Naive thymus-derived CD8-positive, alpha-beta T cell (primary cell): ENCODE results near the gene CACNB2. TPM values are rescaled to one million over a fixed set of nuclear protein-coding genes. Genes with fewer than 3 reads are reported as not detected.

Experiments used
- ATAC-seq, 2 donors: fragments of 150-1000 bp; cut with Tn5 transposase in 1 of 2; sonication (Bioruptor Pico), chemical (Tn5 transposase) in 1 of 2; 1 replicate in 1 of 2; 2 replicates in 1 of 2; pipeline ENCODE4 v1.10.0; 2021; ENCODE audit warnings: mild to moderate bottlenecking in 2 of 2, moderate library complexity in 2 of 2
- POLR2A ChIA-PET: fragments of 350-600 bp; sonication (Branson Sonifier 250); formaldehyde crosslinking; loops from one replicate; lab custom pipeline; 2021; ENCODE audit warnings: antibody characterized with exemption; lab: Charles Lee
- DNase-seq, 10 donors: peaks; one replicate each; pipeline versions ENCODE4 v3.0.0 to v3.0.0-alpha.2; 2020 to 2022
- H3K27ac Mint-ChIP-seq, 10 donors: one replicate each; pipeline ENCODE4 v1.8.0; 2020 to 2022; ENCODE audit warnings: mild to moderate bottlenecking in 10 of 10, mixed read lengths in 10 of 10, moderate library complexity in 4 of 10, inconsistent platforms in 1 of 10
- H3K27me3 Mint-ChIP-seq, 5 donors: one replicate each; pipeline ENCODE4 v1.8.0; 2021 to 2022; ENCODE audit warnings: mixed read lengths in 5 of 5
- H3K36me3 Mint-ChIP-seq, 3 donors: one replicate each; pipeline ENCODE4 v1.8.0; 2020 to 2022; ENCODE audit warnings: mixed read lengths in 3 of 3, mild to moderate bottlenecking in 2 of 3, inconsistent platforms in 1 of 3
- H3K4me1 Mint-ChIP-seq, 4 donors: one replicate each; pipeline ENCODE4 v1.8.0; 2021 to 2022; ENCODE audit warnings: mixed read lengths in 4 of 4
- H3K4me3 Mint-ChIP-seq, 10 donors: one replicate each; pipeline ENCODE4 v1.8.0; 2020 to 2022; ENCODE audit warnings: mild to moderate bottlenecking in 10 of 10, mixed read lengths in 10 of 10, moderate library complexity in 6 of 10, inconsistent platforms in 1 of 10
- H3K9me3 Mint-ChIP-seq, 9 donors: one replicate each; pipeline ENCODE4 v1.8.0; 2020 to 2022; ENCODE audit warnings: mixed read lengths in 9 of 9, mild to moderate bottlenecking in 3 of 9, inconsistent platforms in 1 of 9, moderate library complexity in 1 of 9
- polyA plus RNA-seq, 3 donors: library from polyadenylated mRNA; unstranded; fragments of 300-500 nt; fragmentation: Illumina TruSeq; gene quantifications; one replicate each; pipeline ENCODE4 v1.2.3, GENCODE V29; 2021
- total RNA-seq, 8 experiments: library from RNA in 2 of 8; stranded (reverse) in 2 of 8; gene quantifications; one replicate each; pipeline ENCODE4 v1.2.3 and lab custom pipeline; 2021 to 2026

CACNB2 gene
- total and polyA plus RNA-seq, 5 experiments from 2014 or later, result 0.13 to 0.27 (median 0.17) TPM; not detected in 2

- H3K27me3 Mint-ChIP-seq, result peaks cover 0 to 15% (median 2%) of the 10 kb centered on the region in 5 donors
- peaks cover 0 to 4% (median 0%) of the 10 kb centered on the region in 9 donors for H3K9me3 Mint-ChIP-seq
- H3K4me1 Mint-ChIP-seq, result peaks cover 0 to 2% (median 0%) of the 10 kb centered on the region in 4 donors
- no peak overlapping the region for H3K4me3 Mint-ChIP-seq
- ATAC-seq (no peak), DNase-seq (no peak)
- POLR2A ChIA-PET, result no interaction called here
- H3K27ac Mint-ChIP-seq, result no peak overlapping the region
- H3K36me3 Mint-ChIP-seq, result no peaks in the 10 kb centered on the region
Measured at GRCh38 chr10:18351421-18351820, 211.2 kb downstream of the CACNB2 start.

DNA sequence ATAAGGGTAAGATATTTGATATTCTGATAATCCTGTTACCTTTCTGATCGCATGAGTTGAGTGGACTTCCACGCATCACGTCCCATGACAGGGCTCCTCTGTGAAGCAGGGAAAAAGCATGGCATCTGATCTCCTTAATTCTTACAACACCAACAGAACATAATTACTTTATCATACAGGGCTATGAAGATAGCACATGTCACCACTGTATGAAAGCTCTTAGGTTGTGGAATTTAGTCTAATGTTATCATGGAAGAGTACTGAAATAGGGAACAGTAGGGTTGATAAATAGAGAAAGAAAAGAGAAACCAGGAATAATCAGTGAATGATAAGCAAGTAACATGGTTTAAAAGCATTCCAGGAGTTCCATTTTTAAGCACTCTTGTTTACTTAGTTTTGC lies 212.0 kb downstream of the CACNB2 start:
- Mint-ChIP-seq H3K4me3 (no peak overlapping the region), H3K27ac (no peak overlapping the region), H3K4me1 (peaks cover 0 to 2% (median 0%) of the 10 kb centered on the region in 4 donors), H3K27me3 (peaks cover 0 to 15% (median 2%) of the 10 kb centered on the region in 5 donors), H3K9me3 (peaks cover 0 to 4% (median 0%) of the 10 kb centered on the region in 9 donors), H3K36me3 (no peaks in the 10 kb centered on the region)
- ATAC-seq (no peak), DNase-seq (no peak)
- POLR2A ChIA-PET, result no interaction called here

DNA sequence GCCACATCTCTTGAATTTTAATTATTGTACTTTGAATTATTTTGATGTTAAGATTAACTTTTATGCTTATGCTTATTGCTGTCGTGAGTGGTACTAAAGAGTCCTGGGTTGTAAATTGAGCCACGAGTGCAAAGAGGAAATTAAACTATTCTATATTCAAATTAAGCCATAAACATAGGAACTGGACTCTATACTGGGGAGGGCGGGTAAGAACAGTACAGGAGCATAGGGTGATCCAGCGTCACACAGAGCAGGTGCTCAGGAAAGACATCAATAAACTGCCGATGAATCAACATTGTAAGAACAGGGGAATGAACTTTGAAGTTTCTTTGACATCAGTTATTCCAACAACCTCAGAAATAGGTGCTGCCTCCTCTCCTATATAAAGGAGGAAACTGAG lies 219.6 kb downstream of the CACNB2 start:
- H3K27me3 Mint-ChIP-seq, result peaks cover 0 to 9% (median 5%) of the 10 kb centered on the region in 5 donors
- H3K9me3 Mint-ChIP-seq, result peaks cover 0 to 4% (median 0%) of the 10 kb centered on the region in 9 donors
- no peak overlapping the region for H3K27ac Mint-ChIP-seq
- DNase-seq (no peak), ATAC-seq (no peak)
- H3K4me1 Mint-ChIP-seq, result no peaks in the 10 kb centered on the region
- H3K4me3 Mint-ChIP-seq, result no peak overlapping the region
- H3K36me3 Mint-ChIP-seq, result no peaks in the 10 kb centered on the region
- POLR2A ChIA-PET, result no interaction called here

DNA sequence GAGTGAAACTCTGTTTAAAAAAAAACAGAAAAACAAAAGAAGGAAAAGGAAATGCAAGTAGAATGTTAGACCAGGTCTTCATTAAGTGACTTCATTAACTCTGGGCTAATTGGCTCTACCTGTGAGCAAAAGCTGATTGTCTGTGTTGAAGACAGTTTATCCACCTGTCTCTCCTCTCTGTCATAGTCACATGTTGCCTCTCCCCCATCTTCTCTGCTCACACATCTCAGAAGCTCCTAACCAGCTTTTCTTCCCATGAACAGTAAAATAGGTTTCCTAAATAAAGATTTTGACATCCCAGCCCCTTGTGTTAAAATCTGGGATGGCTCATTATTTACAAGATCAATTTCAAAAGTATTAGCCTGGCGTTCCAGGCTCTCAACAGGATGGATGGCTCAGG lies 222.7 kb downstream of the CACNB2 start:
- DNase-seq, result no peak

DNA sequence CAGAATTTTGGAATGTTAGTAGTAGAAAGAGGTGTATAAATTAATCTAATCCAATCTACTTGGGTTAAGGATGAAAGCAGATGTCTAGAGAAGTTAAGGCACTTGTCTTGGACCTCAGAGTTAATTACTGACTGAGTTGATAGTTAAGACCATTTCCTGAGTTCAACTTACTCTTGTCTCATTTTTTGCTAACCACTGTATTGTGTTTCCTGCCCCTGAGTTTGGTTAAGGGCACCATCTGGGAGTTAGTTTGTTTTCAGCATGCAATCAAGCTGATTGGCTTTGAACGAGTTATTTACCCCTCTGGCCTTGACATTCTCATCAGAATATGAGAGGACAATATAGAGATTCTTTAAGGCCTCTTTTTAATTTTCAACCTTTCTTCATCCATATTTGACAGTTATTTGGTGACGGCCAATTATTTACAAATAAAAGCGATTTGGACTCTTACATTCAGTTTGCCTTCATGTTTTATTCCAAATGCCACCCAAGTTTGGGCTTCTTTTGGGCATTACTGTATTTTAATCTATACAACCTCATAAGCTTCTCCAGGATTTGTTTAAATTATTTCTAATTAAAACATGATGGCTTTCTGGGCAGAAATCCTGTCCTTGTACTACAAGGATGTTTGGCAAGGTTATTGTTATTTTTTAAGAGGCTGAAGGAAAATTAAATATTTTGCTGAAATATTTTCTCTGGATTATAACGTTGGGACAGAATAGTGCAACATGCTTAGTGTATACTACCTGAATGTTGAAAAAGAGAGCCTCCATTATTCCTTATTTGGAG lies 225.0 kb downstream of the CACNB2 start:
- no peaks in the 10 kb centered on the region for H3K36me3 Mint-ChIP-seq
- H3K27me3 Mint-ChIP-seq, result peaks cover 0 to 10% (median 7%) of the 10 kb centered on the region in 5 donors
- no peak overlapping the region for H3K27ac Mint-ChIP-seq
- no peak for ATAC-seq
- DNase-seq, result no peak
- peaks cover 0 to 1% (median 0%) of the 10 kb centered on the region in 9 donors for H3K9me3 Mint-ChIP-seq
- H3K4me3 Mint-ChIP-seq, result no peak overlapping the region
- H3K4me1 Mint-ChIP-seq, result no peaks in the 10 kb centered on the region
- POLR2A ChIA-PET, result no interaction called here

More for the DNA sequence above, 222.7 kb downstream of the CACNB2 start:
- H3K4me3 Mint-ChIP-seq, result no peak overlapping the region
- peaks cover 0 to 10% (median 7%) of the 10 kb centered on the region in 5 donors for H3K27me3 Mint-ChIP-seq
- H3K36me3 Mint-ChIP-seq, result no peaks in the 10 kb centered on the region
- peaks cover 0 to 1% (median 0%) of the 10 kb centered on the region in 9 donors for H3K9me3 Mint-ChIP-seq
- POLR2A ChIA-PET, result no interaction called here
- no peak overlapping the region for H3K27ac Mint-ChIP-seq
- no peaks in the 10 kb centered on the region for H3K4me1 Mint-ChIP-seq
- ATAC-seq, result no peak

- Mint-ChIP-seq H3K4me3 (no peak overlapping the region), H3K4me1 (no peaks in the 10 kb centered on the region), H3K27me3 (peaks cover 0 to 10% (median 7%) of the 10 kb centered on the region in 5 donors), H3K27ac (no peak overlapping the region), H3K36me3 (no peaks in the 10 kb centered on the region), H3K9me3 (peaks cover 0 to 4% (median 0%) of the 10 kb centered on the region in 9 donors)
- POLR2A ChIA-PET, result no interaction called here
- ATAC-seq, result no peak
- DNase-seq, result no peak
Measured at GRCh38 chr10:18367840-18368239, 227.6 kb downstream of the CACNB2 start.

GRCh38 chr10:18368273-18368672 lies 228.0 kb downstream of the CACNB2 start:
- Mint-ChIP-seq H3K36me3 (no peaks in the 10 kb centered on the region), H3K27me3 (peaks cover 0 to 10% (median 6%) of the 10 kb centered on the region in 5 donors), H3K4me3 (no peak overlapping the region), H3K4me1 (no peaks in the 10 kb centered on the region), H3K9me3 (peaks cover 0 to 4% (median 0%) of the 10 kb centered on the region in 9 donors), H3K27ac (no peak overlapping the region)
- DNase-seq (no peak), ATAC-seq (no peak)
- POLR2A ChIA-PET, result no interaction called here

DNA sequence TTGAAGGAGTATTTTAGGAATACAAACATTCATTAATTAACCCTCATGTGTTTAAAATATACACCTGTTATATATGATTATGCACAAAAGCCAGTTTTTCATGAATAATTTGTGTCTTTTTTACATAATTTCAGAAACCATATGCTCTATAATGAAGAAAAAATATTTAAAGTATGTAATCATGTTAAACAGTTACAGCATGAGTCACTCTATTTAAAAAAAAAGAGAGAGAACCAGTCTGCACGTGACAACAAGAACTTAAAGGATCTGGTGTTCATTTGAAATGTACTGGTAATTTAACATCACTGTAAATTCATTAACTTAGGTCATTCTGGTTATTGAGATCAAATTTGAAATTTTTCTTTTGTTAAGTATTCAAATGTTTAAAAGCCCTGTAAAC lies 228.5 kb downstream of the CACNB2 start:
- Mint-ChIP-seq H3K27ac (no peak overlapping the region), H3K27me3 (peaks cover 0 to 10% (median 4%) of the 10 kb centered on the region in 5 donors), H3K4me1 (no peaks in the 10 kb centered on the region), H3K9me3 (peaks cover 0 to 4% (median 0%) of the 10 kb centered on the region in 9 donors), H3K4me3 (no peak overlapping the region), H3K36me3 (no peaks in the 10 kb centered on the region)
- ATAC-seq, result no peak
- no peak for DNase-seq
- POLR2A ChIA-PET, result no interaction called here

GRCh38 chr10:18369859-18370473 lies 229.7 kb downstream of the CACNB2 start:
- ATAC-seq, result no peak
- peaks cover 0 to 2% (median 1%) of the 10 kb centered on the region in 5 donors for H3K27me3 Mint-ChIP-seq
- POLR2A ChIA-PET, result no interaction called here
- H3K4me1 Mint-ChIP-seq, result no peaks in the 10 kb centered on the region
- no peaks in the 10 kb centered on the region for H3K36me3 Mint-ChIP-seq
- no peak overlapping the region for H3K4me3 Mint-ChIP-seq
- DNase-seq, result no peak
- H3K9me3 Mint-ChIP-seq, result peaks cover 0 to 4% (median 0%) of the 10 kb centered on the region in 9 donors
- H3K27ac Mint-ChIP-seq, result no peak overlapping the region

DNA sequence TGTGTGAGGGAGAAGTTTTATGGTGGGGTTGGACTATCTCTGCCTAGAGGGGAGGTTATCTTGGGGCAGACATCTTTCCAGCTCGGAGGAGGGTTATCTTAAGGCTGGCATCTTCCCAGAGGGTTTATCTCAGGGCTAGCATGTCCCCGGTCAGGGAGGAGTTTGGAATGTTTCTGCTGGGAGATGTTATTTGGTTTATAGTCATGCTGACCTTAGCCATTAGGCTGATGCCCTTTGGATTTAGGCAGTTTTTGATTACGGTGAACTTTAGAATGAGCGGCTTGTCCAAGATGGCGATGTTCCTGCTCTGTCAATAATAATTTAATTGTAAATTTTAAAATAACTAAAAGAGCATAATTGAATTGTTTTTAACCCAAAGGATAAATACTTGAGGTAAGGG lies 236.4 kb downstream of the CACNB2 start:
- Mint-ChIP-seq H3K27ac (no peak overlapping the region), H3K36me3 (no peaks in the 10 kb centered on the region), H3K9me3 (peaks cover 0 to 9% (median 4%) of the 10 kb centered on the region in 9 donors), H3K4me1 (no peaks in the 10 kb centered on the region), H3K27me3 (peaks cover 0 to 15% (median 4%) of the 10 kb centered on the region in 5 donors), H3K4me3 (no peak overlapping the region)
- ATAC-seq (no peak), DNase-seq (no peak)
- POLR2A ChIA-PET, result no interaction called here

DNA sequence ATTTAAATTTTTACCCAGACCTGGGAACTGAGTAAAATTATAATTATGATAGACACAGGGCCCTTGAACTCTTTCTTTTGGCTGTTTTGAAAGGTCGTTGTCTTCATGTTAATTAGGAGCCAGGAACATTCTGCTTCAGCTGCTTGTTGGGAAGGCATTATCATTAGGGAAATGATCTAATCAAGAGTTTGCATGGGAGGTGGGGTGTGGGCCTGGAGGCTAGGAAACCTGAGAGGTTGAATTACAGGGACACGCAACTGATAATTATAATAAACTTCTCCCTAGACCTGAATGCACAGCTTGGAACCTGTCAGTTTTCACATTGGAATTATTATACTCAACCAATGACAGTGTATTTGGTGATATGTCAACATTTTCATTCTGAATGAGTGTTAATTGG lies 237.7 kb downstream of the CACNB2 start:
- no peak overlapping the region for H3K27ac Mint-ChIP-seq
- no peaks in the 10 kb centered on the region for H3K4me1 Mint-ChIP-seq
- POLR2A ChIA-PET, result no interaction called here
- peaks cover 0 to 9% (median 0%) of the 10 kb centered on the region in 9 donors for H3K9me3 Mint-ChIP-seq
- no peaks in the 10 kb centered on the region for H3K36me3 Mint-ChIP-seq
- no peak overlapping the region for H3K4me3 Mint-ChIP-seq
- peaks cover 0 to 15% (median 4%) of the 10 kb centered on the region in 5 donors for H3K27me3 Mint-ChIP-seq
- DNase-seq (no peak), ATAC-seq (no peak)

DNA sequence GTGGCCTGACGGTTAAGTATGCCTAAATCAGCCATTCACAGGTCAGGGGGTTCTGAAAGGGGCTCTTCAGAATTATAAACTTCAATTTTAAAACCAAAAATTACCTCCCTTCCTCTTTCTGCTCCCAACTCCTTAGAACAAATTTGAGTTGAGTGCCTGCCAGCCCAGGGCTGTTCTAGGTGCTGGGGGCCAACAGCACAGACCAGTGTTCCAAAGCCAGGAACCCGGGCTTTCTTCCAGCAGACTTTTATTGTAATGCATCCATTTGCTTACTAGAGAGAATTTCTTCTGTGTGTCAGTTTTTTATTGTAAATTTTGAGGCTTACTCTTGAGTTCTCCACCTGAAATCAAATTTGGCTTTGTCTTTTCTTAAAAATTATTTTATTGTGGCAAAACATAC lies 238.5 kb downstream of the CACNB2 start:
- POLR2A ChIA-PET, result no interaction called here
- no peaks in the 10 kb centered on the region for H3K4me1 Mint-ChIP-seq

DNA sequence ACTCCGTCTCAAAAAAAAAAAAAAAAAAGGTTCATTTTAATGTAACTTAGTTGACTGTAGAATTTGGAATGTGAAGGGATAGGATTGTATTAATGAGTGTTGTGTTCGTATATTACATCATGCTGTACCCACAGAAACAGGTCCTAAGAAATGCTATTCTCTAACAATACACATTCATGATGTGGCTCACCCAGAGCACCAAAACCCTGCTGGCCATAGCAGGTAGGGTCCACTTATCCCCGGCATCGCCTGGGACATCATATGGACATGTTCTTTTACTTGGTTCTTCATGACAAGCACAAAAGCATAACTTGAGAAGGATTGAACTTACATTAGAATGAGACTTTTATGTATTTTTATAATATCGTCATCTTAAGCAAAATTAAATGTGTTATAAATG lies 241.5 kb downstream of the CACNB2 start:
- Mint-ChIP-seq H3K4me3 (no peak overlapping the region), H3K27ac (no peak overlapping the region), H3K36me3 (no peaks in the 10 kb centered on the region), H3K27me3 (peaks cover 0 to 5% (median 0%) of the 10 kb centered on the region in 5 donors), H3K4me1 (no peaks in the 10 kb centered on the region), H3K9me3 (no peaks in the 10 kb centered on the region)
- POLR2A ChIA-PET, result no interaction called here
- ATAC-seq (no peak), DNase-seq (no peak)

More for the DNA sequence above, 238.5 kb downstream of the CACNB2 start:
- no peak overlapping the region for H3K27ac Mint-ChIP-seq
- H3K9me3 Mint-ChIP-seq, result peaks cover 0 to 9% (median 0%) of the 10 kb centered on the region in 9 donors
- H3K27me3 Mint-ChIP-seq, result peaks cover 0 to 15% (median 4%) of the 10 kb centered on the region in 5 donors
- DNase-seq (no peak), ATAC-seq (no peak)
- H3K4me3 Mint-ChIP-seq, result no peak overlapping the region
- no peaks in the 10 kb centered on the region for H3K36me3 Mint-ChIP-seq
